Activated CD8-positive, alpha-beta memory T cell treated with anti-CD3 and anti-CD28 coated beads, Interleukin-2, amount 10 ng/mL, durations not matched to agents 7 days and 5 days (primary cell): Measurements from ENCODE around the gene MAPK14. TPM values are rescaled to one million over a fixed set of nuclear protein-coding genes. Genes with fewer than 3 reads are reported as not detected.
"Not testable (repeated sequence)": the region's sequence is repeated elsewhere in the genome, so short reads cannot be mapped to it uniquely, and the experiment has no call there.

Source experiments
- ATAC-seq: fragments of 150-1000 bp; cut with Tn5 transposase; one replicate; pipeline ENCODE4 v1.10.0; 2021; ENCODE audit warnings: moderate library complexity
- CTCF ChIA-PET: fragments of 350-600 bp; sonication (Branson Sonifier 250); formaldehyde crosslinking; loops from one replicate; lab custom pipeline; 2021; ENCODE audit warnings: antibody characterized with exemption; lab: Charles Lee
- DNase-seq: peaks from one replicate; pipeline ENCODE4 v3.0.0-alpha.2; 2020
- H3K27ac Mint-ChIP-seq: one replicate; pipeline ENCODE4 v1.8.0; 2021; ENCODE audit warnings: mild to moderate bottlenecking, mixed read lengths
- H3K27me3 Mint-ChIP-seq: one replicate; pipeline ENCODE4 v1.8.0; 2021; ENCODE audit warnings: mixed read lengths
- H3K36me3 Mint-ChIP-seq: one replicate; pipeline ENCODE4 v1.8.0; 2021; ENCODE audit warnings: mild to moderate bottlenecking, mixed read lengths
- H3K4me1 Mint-ChIP-seq: one replicate; pipeline ENCODE4 v1.8.0; 2021; ENCODE audit warnings: mixed read lengths
- H3K4me3 Mint-ChIP-seq: one replicate; pipeline ENCODE4 v1.8.0; 2021; ENCODE audit warnings: mild to moderate bottlenecking, moderate library complexity, mixed read lengths
- H3K9me3 Mint-ChIP-seq: one replicate; pipeline ENCODE4 v1.8.0; 2022; ENCODE audit warnings: low read depth, mixed read lengths
- total RNA-seq, 2 experiments: library from RNA; stranded (reverse); gene quantifications; one replicate each; pipeline ENCODE4 v1.2.3, GENCODE V29; 2021

MAPK14 gene
- total RNA-seq, 2 experiments from 2014 or later, result 52.8 to 65.7 TPM

DNA sequence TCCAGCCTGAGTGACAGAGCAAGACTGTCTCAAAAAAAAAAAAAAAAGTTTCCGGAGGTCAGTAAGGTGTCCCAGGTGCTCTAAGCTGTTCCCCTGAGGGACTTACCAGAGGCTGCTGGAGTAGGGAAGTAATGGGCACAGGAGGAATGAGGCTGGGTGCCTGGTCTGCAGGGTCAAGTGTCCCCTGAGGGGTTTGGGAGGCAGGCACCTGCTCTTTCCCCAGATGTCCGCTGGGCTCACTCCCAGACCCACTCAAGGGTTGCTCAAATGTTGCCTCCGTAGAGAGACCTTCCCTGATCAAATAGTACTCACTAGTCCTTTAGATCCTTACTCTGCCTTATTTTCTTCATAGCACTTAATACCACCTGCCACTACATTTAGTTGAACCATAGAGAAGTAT is 97.3 kb downstream of the MAPK14 start:
- peaks cover 74% of the 10 kb centered on the region for H3K4me1 Mint-ChIP-seq
- DNase-seq, result no peak
- ATAC-seq, result no peak
- no peak overlapping the region for H3K27ac Mint-ChIP-seq
- peaks cover 1% of the 10 kb centered on the region for H3K36me3 Mint-ChIP-seq
- H3K4me3 Mint-ChIP-seq, result no peak overlapping the region
- no peaks in the 10 kb centered on the region for H3K27me3 Mint-ChIP-seq
- H3K9me3 Mint-ChIP-seq, result no peaks in the 10 kb centered on the region
- CTCF ChIA-PET, result interaction anchor here (0.6 to 1.8 kb wide), 4 partner anchors 14 to 554 kb away, joined by 3 to 5 read pairs (median 3); partner anchors contain the start of gene CDKN1A

DNA sequence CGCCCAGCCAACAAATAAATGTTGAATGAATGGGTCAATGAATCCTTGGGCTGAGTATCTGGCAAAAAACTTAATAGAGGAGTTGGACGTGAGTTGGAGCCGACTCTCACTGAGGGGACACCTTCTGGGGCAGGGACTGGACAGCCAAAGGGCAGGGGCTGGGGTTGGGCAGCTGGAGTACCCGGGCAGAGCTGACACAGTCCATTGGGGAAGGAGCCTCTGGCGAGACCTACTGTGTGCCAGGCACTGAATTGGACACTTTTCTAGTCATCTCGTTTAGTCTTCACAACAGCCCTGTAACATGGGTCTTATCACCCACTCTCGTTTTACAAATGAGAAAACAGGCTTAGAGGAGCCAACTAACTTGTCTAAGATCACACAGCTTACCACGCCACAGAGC is 98.0 kb downstream of the MAPK14 start:
- no peak for DNase-seq
- no peak for ATAC-seq
- H3K27me3 Mint-ChIP-seq, result no peaks in the 10 kb centered on the region
- CTCF ChIA-PET, result interaction anchor here (1.1 to 1.8 kb wide), 2 partner anchors 14 to 234 kb away, joined by 3 to 5 read pairs; no protein-coding TSS in a partner anchor
- H3K9me3 Mint-ChIP-seq, result no peaks in the 10 kb centered on the region
- H3K4me1 Mint-ChIP-seq, result peaks cover 68% of the 10 kb centered on the region
- no peak overlapping the region for H3K27ac Mint-ChIP-seq
- no peak overlapping the region for H3K4me3 Mint-ChIP-seq
- no peaks in the 10 kb centered on the region for H3K36me3 Mint-ChIP-seq

DNA sequence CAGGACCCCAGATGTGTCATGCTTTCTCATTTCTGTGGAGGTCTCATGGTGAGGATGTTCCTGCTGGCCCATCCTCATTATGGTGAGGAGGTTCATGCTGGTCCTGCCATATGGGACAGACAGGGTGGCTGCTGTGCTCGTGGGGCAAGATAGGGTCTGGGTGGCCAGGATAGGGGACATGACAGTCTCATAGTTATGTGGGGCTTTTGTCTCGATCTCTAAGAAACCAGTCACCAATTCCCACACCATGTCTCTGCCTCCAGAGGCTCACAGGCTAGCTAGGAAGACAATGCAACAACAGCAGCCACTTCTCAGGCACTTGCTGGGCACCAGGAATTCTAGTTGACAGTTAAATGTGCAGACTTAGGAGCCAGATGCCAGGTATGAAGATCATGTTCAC is 98.5 kb downstream of the MAPK14 start:
- Mint-ChIP-seq H3K9me3 (no peaks in the 10 kb centered on the region), H3K4me1 (peaks cover 63% of the 10 kb centered on the region), H3K27ac (no peak overlapping the region), H3K36me3 (no peaks in the 10 kb centered on the region), H3K4me3 (no peak overlapping the region), H3K27me3 (no peaks in the 10 kb centered on the region)
- ATAC-seq (no peak), DNase-seq (no peak)
- CTCF ChIA-PET, result interaction anchor here (0.9 to 2.2 kb wide), 6 partner anchors 13 to 236 kb away, joined by 3 to 10 read pairs (median 5); partner anchors contain the start of genes BRPF3 and MAPK14

DNA sequence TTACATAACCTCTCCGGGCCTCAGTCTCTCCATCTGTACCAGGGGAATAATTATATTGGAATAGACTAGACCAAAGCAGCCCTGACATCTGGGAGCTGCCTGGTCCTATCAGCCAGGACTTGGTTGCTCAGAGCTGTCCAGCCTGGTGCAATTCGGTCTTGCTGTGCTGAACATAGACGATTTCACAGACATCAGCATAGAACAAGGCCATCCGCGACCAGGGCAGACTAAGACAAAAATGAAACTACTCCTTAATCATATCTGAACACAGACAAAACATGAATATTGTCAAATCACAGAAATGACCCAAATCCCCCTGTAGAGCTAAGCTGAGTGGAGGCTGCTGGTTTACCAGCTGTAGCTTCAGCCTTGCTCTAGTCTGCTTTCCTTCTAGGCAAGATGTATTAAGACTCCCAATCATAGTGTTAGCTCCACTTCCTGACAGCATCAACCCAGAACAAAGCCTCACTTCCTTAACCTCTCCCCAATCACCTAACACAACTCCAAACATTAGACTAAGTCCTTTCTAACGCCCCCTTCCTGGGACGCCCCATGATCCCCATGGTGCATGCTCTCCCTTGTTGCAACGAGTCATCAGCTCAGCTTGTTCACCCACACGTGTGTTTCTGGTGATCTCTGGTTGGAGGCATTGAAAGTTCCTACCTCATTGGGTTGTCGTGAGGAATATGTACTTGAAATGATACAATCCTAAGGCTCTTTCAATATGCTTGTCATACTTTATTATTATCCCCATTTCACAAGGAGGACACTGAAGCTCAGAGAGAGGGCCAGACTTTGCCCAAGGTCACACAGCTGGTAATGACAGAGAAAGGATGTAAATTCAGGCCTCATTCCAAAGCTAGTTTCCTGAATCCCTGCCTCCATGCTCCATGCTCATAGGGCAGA is 99.2 kb downstream of the MAPK14 start:
- CTCF ChIA-PET, result interaction anchor here (0.9 to 2.2 kb wide), 5 partner anchors 32 to 235 kb away, joined by 3 to 10 read pairs (median 5); partner anchors contain the start of genes BRPF3 and MAPK14
- peaks cover 61% of the 10 kb centered on the region for H3K4me1 Mint-ChIP-seq
- no peak for ATAC-seq
- no peak overlapping the region for H3K4me3 Mint-ChIP-seq
- DNase-seq, result no peak
- H3K27me3 Mint-ChIP-seq, result no peaks in the 10 kb centered on the region
- H3K9me3 Mint-ChIP-seq, result no peaks in the 10 kb centered on the region
- peak overlapping the region; percentile 57 for H3K27ac Mint-ChIP-seq
- H3K36me3 Mint-ChIP-seq, result no peaks in the 10 kb centered on the region

DNA sequence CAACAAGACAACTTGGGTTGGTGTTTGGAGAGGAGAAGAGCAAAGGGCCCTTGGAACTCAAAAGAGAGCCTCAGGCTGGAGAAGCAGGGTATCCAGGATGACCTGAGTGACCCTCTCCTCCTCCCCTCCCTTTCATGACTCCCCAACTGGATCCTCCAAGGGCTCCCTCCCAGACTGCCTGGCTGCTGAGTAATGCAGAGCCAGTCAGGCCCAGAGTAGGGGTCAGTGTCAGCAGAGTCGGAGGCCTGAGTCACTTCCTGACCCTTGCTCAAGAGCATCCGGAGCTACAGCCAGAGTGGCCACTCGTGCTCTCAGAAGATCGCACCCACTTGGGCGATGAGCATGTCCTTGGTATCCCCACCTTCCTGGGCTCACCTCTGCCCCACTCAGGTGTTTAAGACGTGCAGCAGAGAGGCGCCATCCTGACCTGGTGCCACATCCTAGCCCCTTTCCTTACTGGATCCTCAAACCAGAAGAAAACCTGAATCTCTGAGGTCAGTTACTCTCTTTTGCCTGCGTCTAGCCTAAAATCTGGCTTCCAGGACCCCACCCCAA is 99.9 kb downstream of the MAPK14 start:
- H3K4me3 Mint-ChIP-seq, result no peak overlapping the region
- no peak for DNase-seq
- no peaks in the 10 kb centered on the region for H3K9me3 Mint-ChIP-seq
- H3K36me3 Mint-ChIP-seq, result no peaks in the 10 kb centered on the region
- no peaks in the 10 kb centered on the region for H3K27me3 Mint-ChIP-seq
- CTCF ChIA-PET, result interaction anchor here (1.3 to 2.2 kb wide), 4 partner anchors 33 to 213 kb away, joined by 3 to 10 read pairs (median 6); partner anchors contain the start of genes BRPF3 and MAPK14
- no peak for ATAC-seq
- H3K4me1 Mint-ChIP-seq, result peaks cover 61% of the 10 kb centered on the region
- no peak overlapping the region for H3K27ac Mint-ChIP-seq

DNA sequence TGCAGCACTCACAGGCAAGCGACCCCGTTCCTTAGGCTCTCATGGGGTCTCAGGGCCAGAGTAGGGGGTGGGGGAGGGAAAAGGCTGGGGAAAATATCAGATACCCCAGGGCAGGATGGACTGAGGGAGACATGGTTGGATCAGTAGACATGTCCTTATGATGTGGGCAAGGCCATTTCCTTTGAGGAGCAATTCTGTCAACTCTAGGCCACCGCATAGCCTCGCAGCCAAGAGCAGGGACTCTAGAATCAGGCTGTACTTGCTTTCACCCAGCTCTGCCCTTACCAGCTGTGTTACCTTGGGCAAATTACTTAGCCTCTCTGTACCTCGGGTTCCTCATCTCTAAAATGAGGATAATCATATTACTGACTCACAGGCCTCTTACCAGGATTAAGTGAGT is 100.5 kb downstream of the MAPK14 start:
- CTCF ChIA-PET, result interaction anchor here (2.2 kb wide), 1 partner anchor 33 kb away, joined by 7 read pairs; no protein-coding TSS in a partner anchor
- Mint-ChIP-seq H3K9me3 (no peaks in the 10 kb centered on the region), H3K4me3 (no peak overlapping the region), H3K4me1 (peaks cover 60% of the 10 kb centered on the region), H3K27ac (no peak overlapping the region), H3K27me3 (no peaks in the 10 kb centered on the region), H3K36me3 (peaks cover under 1% of the 10 kb centered on the region)
- ATAC-seq (no peak), DNase-seq (no peak)

DNA sequence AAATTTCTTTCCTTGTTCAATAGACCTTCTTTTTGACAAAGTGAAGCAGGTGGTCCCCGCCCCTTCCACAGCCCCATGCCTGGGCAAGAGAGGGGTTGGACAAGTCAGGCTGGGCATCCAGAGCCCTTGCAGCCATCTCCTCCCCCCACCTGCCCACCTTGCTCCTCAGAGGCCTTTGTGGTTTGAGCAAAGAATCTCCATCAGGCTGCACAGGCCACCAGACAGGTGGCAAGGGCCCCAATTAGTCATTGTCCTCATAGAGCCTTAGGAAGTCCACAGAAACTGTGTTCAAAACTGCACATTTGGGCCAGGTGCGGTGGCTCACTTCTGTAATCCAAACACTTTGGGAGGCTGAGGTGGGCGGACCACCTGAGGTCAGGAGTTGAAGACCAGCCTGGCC is 101.2 kb downstream of the MAPK14 start:
- CTCF ChIA-PET, result no interaction called here
- H3K27ac Mint-ChIP-seq, result no peak overlapping the region
- peaks cover 59% of the 10 kb centered on the region for H3K4me1 Mint-ChIP-seq

DNA sequence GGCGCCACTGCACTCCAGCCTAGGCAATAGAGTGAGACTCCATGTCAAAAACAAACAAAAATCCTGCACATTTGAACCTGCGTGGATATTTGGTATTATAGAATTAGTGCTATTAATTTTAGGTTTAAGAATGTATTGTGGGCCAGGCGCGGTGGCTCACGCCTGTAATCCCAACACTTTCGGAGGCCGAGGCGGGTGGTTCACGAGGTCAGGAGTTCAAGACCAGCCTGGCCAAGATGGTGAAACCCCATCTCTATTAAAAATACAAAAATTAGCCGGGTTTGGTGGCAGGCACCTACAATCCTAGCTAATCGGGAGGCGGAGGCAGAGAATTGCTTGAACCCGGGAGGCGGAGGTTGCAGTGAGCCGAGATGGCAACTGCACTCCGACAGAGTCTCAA is 101.7 kb downstream of the MAPK14 start:
- H3K27ac Mint-ChIP-seq, H3K9me3 Mint-ChIP-seq, H3K36me3 Mint-ChIP-seq, H3K27me3 Mint-ChIP-seq, DNase-seq, ATAC-seq, CTCF ChIA-PET: not testable (repeated sequence)
- Mint-ChIP-seq H3K4me1 (peaks cover 54% of the 10 kb centered on the region), H3K4me3 (peak overlapping the region; percentile 72)

More for the DNA sequence above, 101.2 kb downstream of the MAPK14 start:
- Mint-ChIP-seq H3K36me3 (peaks cover 7% of the 10 kb centered on the region), H3K27me3 (no peaks in the 10 kb centered on the region), H3K4me3 (no peak overlapping the region), H3K9me3 (no peaks in the 10 kb centered on the region)
- no peak for ATAC-seq
- DNase-seq, result no peak

- DNase-seq (no peak), ATAC-seq (peak; percentile 46)
- H3K9me3 Mint-ChIP-seq, result no peaks in the 10 kb centered on the region
- peaks cover 51% of the 10 kb centered on the region for H3K4me1 Mint-ChIP-seq
- peaks cover 9% of the 10 kb centered on the region for H3K36me3 Mint-ChIP-seq
- no peaks in the 10 kb centered on the region for H3K27me3 Mint-ChIP-seq
- CTCF ChIA-PET, result interaction anchor here (0.6 to 2.2 kb wide), 5 partner anchors 10 to 231 kb away, joined by 3 to 27 read pairs (median 6); no protein-coding TSS in a partner anchor
- peak within 1 kb of the TSS; percentile 78 for H3K4me3 Mint-ChIP-seq
- H3K27ac Mint-ChIP-seq, result peak within 1 kb of the TSS; percentile 91
Measured at GRCh38 chr6:36129941-36130666, 102.5 kb downstream of the MAPK14 start, which contains the start of gene MAPK13. MAPK13 (plus strand) TSS chr6:36130513; CDS start chr6:36130583, 70 bp downstream.

GRCh38 chr6:36130667-36131510 is 103.3 kb downstream of the MAPK14 start:
- Mint-ChIP-seq H3K27me3 (no peaks in the 10 kb centered on the region), H3K9me3 (no peaks in the 10 kb centered on the region), H3K4me3 (peak overlapping the region; percentile 78), H3K36me3 (peaks cover 9% of the 10 kb centered on the region), H3K27ac (peak overlapping the region; percentile 91), H3K4me1 (peaks cover 50% of the 10 kb centered on the region)
- DNase-seq, result peak; percentile 76
- ATAC-seq, result peak; percentile 52
- CTCF ChIA-PET, result interaction anchor here (0.6 to 2.9 kb wide), 14 partner anchors 8 to 230 kb away, joined by 3 to 27 read pairs (median 5); no protein-coding TSS in a partner anchor

DNA sequence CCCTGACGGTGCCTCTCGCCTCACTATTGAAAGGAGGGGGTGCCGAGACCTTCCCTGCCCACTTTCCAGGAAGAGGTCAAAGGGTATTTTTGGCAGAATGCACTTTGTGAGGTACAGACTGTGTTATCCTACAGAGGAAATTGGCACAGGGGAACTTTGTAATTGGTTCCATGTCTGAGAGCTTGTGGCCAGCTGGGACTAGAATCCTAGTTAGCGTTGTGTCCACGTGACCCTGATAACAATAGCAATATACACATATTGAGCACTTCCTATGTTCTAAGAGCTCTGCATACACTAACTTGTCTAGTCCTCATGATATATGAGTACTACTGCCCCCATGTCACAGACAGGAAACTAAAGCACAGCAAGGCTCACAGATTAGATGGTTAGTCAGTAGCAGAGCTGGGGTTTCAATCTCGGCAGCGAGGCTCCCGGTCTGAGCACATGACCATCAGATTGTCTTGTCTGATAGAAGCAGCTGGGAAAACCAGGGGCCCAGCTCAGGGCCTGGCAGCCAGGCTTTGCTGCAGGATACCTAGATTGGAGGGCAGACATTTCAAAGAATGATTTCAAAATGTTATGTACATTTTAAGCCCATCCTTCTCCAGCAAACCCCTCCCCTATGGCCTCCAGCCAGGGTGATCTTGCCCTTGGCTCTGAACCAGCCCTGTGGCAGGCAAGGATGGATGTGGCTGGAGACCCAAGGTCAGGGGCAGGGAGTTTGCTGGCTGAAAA is 104.1 kb downstream of the MAPK14 start:
- CTCF ChIA-PET, result interaction anchor here (1.0 to 2.9 kb wide), 14 partner anchors 9 to 229 kb away, joined by 3 to 27 read pairs (median 5); partner anchors contain the start of gene MAPK14
- peaks cover 12% of the 10 kb centered on the region for H3K36me3 Mint-ChIP-seq
- H3K9me3 Mint-ChIP-seq, result no peaks in the 10 kb centered on the region
- H3K27ac Mint-ChIP-seq, result peak overlapping the region; percentile 91
- H3K4me3 Mint-ChIP-seq, result peak overlapping the region; percentile 78
- H3K27me3 Mint-ChIP-seq, result no peaks in the 10 kb centered on the region
- peak; percentile 81 for ATAC-seq
- DNase-seq, result peak; percentile 78
- H3K4me1 Mint-ChIP-seq, result peaks cover 42% of the 10 kb centered on the region
